Measurements from ENCODE around the gene NPAS3. TPM values are rescaled to one million over a fixed set of nuclear protein-coding genes. Genes with fewer than 3 reads are reported as not detected.

NPAS3 gene
- total RNA-seq, 1 donor from 2014 or later: 2.4 TPM

GRCh38 chr14:33720284-33720787 lies 781.7 kb downstream of the NPAS3 start:
- no peaks in the 10 kb centered on the region for H3K36me3 Mint-ChIP-seq (ENCODE audit: unreplicated experiment)
- H3K27me3 Mint-ChIP-seq (ENCODE audit: unreplicated experiment): no peaks in the 10 kb centered on the region
- no peaks in the 10 kb centered on the region for H3K4me1 Mint-ChIP-seq (ENCODE audit: low read depth, unreplicated experiment)
- DNase-seq: no peak
- H3K4me3 Mint-ChIP-seq (ENCODE audit: unreplicated experiment): no peak overlapping the region
- H3K27ac Mint-ChIP-seq (ENCODE audit: unreplicated experiment): no peak overlapping the region
- H3K9me3 Mint-ChIP-seq (ENCODE audit: unreplicated experiment): no peaks in the 10 kb centered on the region
- no peak for TF ChIP-seq CTCF (IDR thresholded peaks at IDR 0.05; ENCODE audit: partially characterized antibody, unreplicated experiment)

- Mint-ChIP-seq H3K4me3 (ENCODE audit: unreplicated experiment) (no peak overlapping the region), H3K27ac (ENCODE audit: unreplicated experiment) (no peak overlapping the region), H3K4me1 (ENCODE audit: low read depth, unreplicated experiment) (peaks cover 16% of the 10 kb centered on the region), H3K9me3 (ENCODE audit: unreplicated experiment) (no peaks in the 10 kb centered on the region), H3K27me3 (ENCODE audit: unreplicated experiment) (no peaks in the 10 kb centered on the region), H3K36me3 (ENCODE audit: unreplicated experiment) (no peaks in the 10 kb centered on the region)
- TF ChIP-seq CTCF (IDR thresholded peaks at IDR 0.05; ENCODE audit: partially characterized antibody, unreplicated experiment): no peak
- DNase-seq: no peak
Observed at GRCh38 chr14:33726685-33727084, 788.0 kb downstream of the NPAS3 start.

- Mint-ChIP-seq H3K4me1 (ENCODE audit: low read depth, unreplicated experiment) (peaks cover 16% of the 10 kb centered on the region), H3K36me3 (ENCODE audit: unreplicated experiment) (no peaks in the 10 kb centered on the region), H3K4me3 (ENCODE audit: unreplicated experiment) (no peak overlapping the region), H3K9me3 (ENCODE audit: unreplicated experiment) (no peaks in the 10 kb centered on the region), H3K27ac (ENCODE audit: unreplicated experiment) (no peak overlapping the region), H3K27me3 (ENCODE audit: unreplicated experiment) (no peaks in the 10 kb centered on the region)
- TF ChIP-seq CTCF (IDR thresholded peaks at IDR 0.05; ENCODE audit: partially characterized antibody, unreplicated experiment): no peak
- no peak for DNase-seq
Observed at GRCh38 chr14:33727606-33728005, 788.9 kb downstream of the NPAS3 start.

- Mint-ChIP-seq H3K27me3 (ENCODE audit: unreplicated experiment) (no peaks in the 10 kb centered on the region), H3K27ac (ENCODE audit: unreplicated experiment) (no peak overlapping the region), H3K36me3 (ENCODE audit: unreplicated experiment) (no peaks in the 10 kb centered on the region), H3K9me3 (ENCODE audit: unreplicated experiment) (no peaks in the 10 kb centered on the region), H3K4me1 (ENCODE audit: low read depth, unreplicated experiment) (peaks cover 16% of the 10 kb centered on the region), H3K4me3 (ENCODE audit: unreplicated experiment) (no peak overlapping the region)
- no peak for DNase-seq
- TF ChIP-seq CTCF (IDR thresholded peaks at IDR 0.05; ENCODE audit: partially characterized antibody, unreplicated experiment): no peak
Observed at GRCh38 chr14:33728010-33728498, 789.4 kb downstream of the NPAS3 start.

GRCh38 chr14:33730156-33730555 lies 791.5 kb downstream of the NPAS3 start:
- no peaks in the 10 kb centered on the region for H3K9me3 Mint-ChIP-seq (ENCODE audit: unreplicated experiment)
- peaks cover 16% of the 10 kb centered on the region for H3K4me1 Mint-ChIP-seq (ENCODE audit: low read depth, unreplicated experiment)
- TF ChIP-seq CTCF (IDR thresholded peaks at IDR 0.05; ENCODE audit: partially characterized antibody, unreplicated experiment): no peak
- no peak overlapping the region for H3K27ac Mint-ChIP-seq (ENCODE audit: unreplicated experiment)
- no peak for DNase-seq
- H3K4me3 Mint-ChIP-seq (ENCODE audit: unreplicated experiment): no peak overlapping the region
- no peaks in the 10 kb centered on the region for H3K27me3 Mint-ChIP-seq (ENCODE audit: unreplicated experiment)
- H3K36me3 Mint-ChIP-seq (ENCODE audit: unreplicated experiment): no peaks in the 10 kb centered on the region

Data from glutamatergic neuron (in vitro differentiated cells).